Adrenal gland (tissue), 5 donors: ENCODE measurements around the gene ALDOB.

Experiments
- POLR2A ChIP-seq, 2 donors: fragments of 450-650 bp; IDR thresholded peaks; one replicate each; pipeline ENCODE4 v1.6.1; 2017; ENCODE audit warnings: antibody characterized with exemption in 2 of 2, mild to moderate bottlenecking in 2 of 2, moderate library complexity in 1 of 2
- TF ChIP-seq, protein P1 (sequence below), 6 experiments: fragments of 450-650 bp in 4 of 6; fragments of 200-600 bp in 2 of 6; sonication (generic) in 1 of 6; IDR thresholded peaks; 1 replicate in 5 of 6; 2 replicates in 1 of 6; pipeline versions ENCODE4 v1.5.1 to v1.8.0; 2016 to 2021; ENCODE audit warnings: antibody characterized with exemption in 6 of 6, mild to moderate bottlenecking in 2 of 6, moderate library complexity in 1 of 6
- donor health status: DM: no; HTN: no; CAD: no.

DNA sequence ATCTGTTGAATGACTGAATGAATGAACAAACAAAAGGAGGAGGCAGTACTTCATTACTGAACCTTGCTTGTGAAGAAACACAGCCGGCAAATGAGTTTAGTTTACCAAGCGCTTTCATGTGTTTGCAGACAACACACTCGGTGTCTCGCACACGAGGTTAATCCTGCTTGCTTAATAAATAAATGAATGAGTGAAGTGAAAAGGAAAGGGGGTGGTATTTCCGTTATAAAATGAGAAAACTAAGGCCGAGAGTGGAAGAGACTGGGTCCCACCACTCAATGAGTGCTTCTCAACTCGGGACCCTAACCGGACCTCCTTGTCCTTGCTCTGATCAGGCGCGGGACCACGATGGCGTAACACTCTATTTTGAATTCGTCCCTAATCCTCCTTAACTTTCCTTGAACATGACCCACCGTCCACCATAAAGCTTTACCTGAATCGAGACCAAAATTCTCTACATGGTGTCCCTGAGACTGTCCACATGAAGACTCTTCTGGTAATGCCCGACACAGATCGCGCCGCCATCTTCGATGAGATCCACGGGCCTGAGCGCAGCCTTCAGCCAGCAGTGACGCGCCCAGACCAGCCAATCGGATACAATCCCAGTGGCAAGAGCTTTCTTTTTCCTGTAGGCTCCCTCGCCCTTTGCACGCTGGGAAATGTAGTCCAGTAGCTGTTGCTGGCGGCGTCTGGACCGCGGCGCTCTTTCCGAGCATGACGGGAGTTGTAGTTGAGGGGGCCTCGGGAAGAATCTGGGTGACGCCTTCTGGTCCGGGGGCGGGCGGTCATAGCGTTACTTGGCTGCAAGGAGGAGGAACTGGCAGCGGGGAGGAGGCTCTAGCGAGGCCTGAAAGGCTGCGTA is 37.3 kb downstream of the ALDOB start, which contains the start of the genes MRPL50 and ZNF189:
- TF ChIP-seq, protein P1, sequence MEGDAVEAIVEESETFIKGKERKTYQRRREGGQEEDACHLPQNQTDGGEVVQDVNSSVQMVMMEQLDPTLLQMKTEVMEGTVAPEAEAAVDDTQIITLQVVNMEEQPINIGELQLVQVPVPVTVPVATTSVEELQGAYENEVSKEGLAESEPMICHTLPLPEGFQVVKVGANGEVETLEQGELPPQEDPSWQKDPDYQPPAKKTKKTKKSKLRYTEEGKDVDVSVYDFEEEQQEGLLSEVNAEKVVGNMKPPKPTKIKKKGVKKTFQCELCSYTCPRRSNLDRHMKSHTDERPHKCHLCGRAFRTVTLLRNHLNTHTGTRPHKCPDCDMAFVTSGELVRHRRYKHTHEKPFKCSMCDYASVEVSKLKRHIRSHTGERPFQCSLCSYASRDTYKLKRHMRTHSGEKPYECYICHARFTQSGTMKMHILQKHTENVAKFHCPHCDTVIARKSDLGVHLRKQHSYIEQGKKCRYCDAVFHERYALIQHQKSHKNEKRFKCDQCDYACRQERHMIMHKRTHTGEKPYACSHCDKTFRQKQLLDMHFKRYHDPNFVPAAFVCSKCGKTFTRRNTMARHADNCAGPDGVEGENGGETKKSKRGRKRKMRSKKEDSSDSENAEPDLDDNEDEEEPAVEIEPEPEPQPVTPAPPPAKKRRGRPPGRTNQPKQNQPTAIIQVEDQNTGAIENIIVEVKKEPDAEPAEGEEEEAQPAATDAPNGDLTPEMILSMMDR (IDR thresholded peaks at IDR 0.05), result no peak
- TF ChIP-seq POLR2A (IDR thresholded peaks at IDR 0.05), result peak; percentile 64 to 94
